NCI-H1105 (cell line): ENCODE data around the gene LRCH1.

Source experiments
- DNase-seq: peaks from one replicate; lab custom pipeline; 2025; lab: John Stamatoyannopoulos, UW

Gene LRCH1

GRCh38 chr13:46639033-46639981 is 86.3 kb downstream of the LRCH1 start:
- DNase-seq, result no peak

- no peak for DNase-seq
These were observed 87.9 kb downstream of the LRCH1 start for GRCh38 chr13:46640843-46641242.

DNA sequence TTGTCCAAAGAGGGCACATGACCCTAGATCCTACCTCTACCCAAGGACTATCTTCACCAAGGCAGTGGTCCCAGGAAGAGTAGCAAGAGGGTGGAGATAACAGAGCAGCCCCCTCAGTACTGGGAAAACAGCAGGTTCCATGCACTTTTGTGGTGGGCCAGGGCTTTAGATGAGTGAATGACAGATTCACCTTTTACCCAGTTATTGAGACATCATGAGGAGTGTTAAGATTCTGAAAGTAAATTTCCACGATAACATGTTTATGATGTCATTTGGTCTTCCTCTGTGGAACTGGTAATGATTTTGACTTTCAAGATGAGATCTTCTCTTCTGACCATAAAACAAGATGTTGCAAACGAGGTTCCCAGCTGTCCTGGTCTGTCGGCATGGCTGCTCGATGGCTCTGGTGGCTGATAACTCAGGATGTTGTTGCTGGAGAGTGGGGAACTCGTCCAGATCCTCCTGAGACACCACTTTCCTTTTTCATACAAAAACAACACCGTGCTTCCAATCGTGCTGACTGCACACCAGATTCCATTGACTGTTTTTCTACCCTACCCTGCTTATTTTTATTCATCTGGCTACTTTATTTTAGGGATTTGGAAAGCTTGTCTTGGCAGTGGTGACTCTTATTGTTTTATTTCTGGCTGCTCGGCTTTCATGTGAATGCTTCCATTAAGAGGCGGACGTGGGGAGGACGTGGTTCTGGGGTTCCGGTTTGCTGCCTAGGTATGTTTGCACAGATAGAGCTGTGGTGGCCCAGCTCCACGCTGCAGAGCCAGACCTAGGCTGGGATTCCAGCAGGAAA is 88.5 kb downstream of the LRCH1 start:
- no peak for DNase-seq

GRCh38 chr13:46642254-46642653 is 89.3 kb downstream of the LRCH1 start:
- no peak for DNase-seq

GRCh38 chr13:46643165-46643777 is 90.3 kb downstream of the LRCH1 start:
- no peak for DNase-seq

DNA sequence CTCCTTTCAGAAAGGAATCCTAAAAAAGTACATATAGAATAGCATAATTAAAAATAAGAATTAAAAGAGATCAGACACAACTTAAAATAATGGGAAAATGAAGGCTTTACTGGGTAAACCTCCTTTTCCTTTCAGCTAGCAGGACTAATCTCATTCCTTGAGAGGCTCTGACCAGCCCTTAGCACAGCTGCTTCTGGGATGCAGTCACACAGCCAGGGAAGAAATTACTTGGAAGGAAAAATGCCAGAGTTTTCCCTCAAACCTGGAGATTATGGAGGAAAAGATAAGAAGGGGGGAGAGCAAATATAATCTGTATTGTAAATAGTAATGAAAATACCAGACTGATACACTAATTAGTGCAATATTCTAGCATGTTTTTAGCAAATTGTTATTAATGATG is 91.8 kb downstream of the LRCH1 start:
- DNase-seq, result no peak

GRCh38 chr13:46647512-46648065 is 94.6 kb downstream of the LRCH1 start:
- DNase-seq, result no peak

DNA sequence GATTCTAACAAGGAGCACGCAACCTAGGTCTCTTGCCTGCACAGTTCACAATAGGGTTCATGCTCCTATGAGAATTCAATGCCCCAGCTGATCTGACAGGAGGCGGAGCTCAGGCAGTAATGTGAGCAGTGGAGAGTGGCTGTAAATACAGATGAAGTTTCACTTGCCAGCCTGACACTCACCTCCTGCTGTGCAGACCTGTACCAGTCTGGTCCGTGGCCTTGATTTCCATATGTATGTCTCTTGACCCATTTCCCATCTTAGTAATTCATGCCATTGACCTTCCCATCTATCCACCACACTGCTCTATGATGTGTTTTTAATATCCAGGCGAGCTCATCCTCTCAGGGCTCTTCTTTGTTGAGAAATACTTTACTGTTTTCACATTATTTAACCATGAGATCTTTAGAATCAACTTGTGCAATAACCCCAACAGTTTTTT is 95.2 kb downstream of the LRCH1 start:
- no peak for DNase-seq

DNA sequence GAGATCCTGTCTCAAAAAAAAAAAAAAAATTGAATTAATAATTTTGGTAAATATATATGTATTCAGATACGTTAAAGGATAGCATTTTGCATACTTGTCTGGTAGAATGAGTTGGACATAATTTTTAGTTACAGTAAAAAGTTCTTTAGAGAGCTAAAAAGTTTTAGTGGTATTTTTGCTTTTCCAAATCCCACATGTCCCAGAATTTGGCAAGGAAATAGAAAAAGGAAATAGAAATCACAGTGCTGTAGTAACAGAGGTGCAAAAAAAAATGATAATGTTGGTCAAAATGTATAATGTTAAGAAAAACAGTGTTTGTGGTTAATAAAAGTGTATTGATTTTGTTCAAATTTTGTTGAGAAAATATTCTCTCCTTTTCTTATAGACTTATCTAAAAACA is 96.8 kb downstream of the LRCH1 start:
- no peak for DNase-seq

DNA sequence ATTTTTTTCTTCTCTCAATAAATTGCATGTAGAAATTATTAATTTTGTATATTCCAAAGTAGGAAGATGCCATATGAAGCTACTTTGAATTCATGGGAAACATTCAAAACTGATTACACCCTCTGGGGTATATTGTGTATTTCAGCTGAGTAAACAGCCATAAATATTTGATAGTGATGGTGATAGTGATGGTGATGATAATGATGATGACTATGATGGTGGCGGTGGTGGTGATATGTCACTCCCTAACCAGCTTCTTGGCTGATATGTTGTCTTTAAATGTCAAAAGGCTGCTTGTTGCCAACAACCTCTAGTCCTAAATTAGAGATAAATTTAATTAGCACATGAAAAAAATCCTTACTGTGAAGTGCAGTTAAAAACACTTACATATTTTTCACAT is 102.0 kb downstream of the LRCH1 start:
- no peak for DNase-seq

- DNase-seq, result no peak
These were observed 102.6 kb downstream of the LRCH1 start for GRCh38 chr13:46655377-46656180.

GRCh38 chr13:46656786-46657185 is 103.8 kb downstream of the LRCH1 start:
- no peak for DNase-seq

- no peak for DNase-seq
These were observed 106.6 kb downstream of the LRCH1 start for GRCh38 chr13:46659413-46660065.

GRCh38 chr13:46660416-46660815 is 107.4 kb downstream of the LRCH1 start:
- DNase-seq, result no peak

DNA sequence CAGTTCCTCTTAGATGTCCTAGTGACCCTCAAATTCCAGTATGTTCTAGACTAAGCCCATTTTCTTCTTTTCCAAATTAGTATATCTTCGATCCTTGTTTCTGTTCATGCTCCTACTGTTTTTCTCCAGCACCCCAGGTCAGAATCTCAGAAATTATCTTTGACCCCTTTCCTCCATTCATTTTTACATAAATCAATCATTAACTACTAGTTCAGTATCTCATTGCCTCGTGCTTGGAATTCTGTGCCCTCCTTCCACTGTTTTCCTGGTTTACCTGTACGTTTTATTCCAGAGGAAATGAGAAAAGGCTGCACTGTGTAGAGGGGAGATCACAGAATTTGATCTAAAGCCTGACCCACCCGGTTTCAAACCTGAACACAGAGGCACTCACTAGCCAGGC is 107.9 kb downstream of the LRCH1 start:
- DNase-seq, result no peak

GRCh38 chr13:46662690-46663089 is 109.7 kb downstream of the LRCH1 start:
- no peak for DNase-seq

- no peak for DNase-seq
These were observed 110.5 kb downstream of the LRCH1 start for GRCh38 chr13:46663206-46664037.

- DNase-seq, result no peak
These were observed 111.2 kb downstream of the LRCH1 start for GRCh38 chr13:46664195-46664594.

DNA sequence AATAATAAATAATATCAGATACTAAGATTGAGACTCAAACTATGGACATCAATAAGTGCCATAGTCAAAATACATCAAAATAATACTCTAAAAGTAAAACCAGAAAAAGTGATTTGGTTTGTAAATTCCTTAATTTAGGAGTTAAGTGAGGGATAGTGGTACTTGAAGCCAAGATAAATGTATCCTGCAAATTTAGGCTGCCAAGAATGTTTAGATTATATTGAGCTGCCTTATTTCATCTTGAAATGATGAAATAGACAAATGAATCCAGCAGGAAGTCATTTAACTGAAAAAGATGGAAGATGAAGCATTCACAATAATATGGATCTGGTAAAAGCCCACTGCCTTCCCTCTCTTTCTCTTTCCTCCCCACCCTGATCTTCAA is 112.3 kb downstream of the LRCH1 start:
- no peak for DNase-seq
